ENCODE results near the gene GRID2.
A peak's percentile ranks its signal among the peaks of the same experiment; 100 is the strongest.

Gene GRID2

GRCh38 chr4:92830771-92831170, 527.0 kb downstream of the GRID2 start:
- Histone ChIP-seq H3K9ac (ENCODE audit: low read length) (no peak overlapping the region), H3K27me3 (replicated peaks; ENCODE audit: control insufficient read depth, insufficient read depth, low read length) (no peaks in the 10 kb centered on the region), H3K9me3 (ENCODE audit: control insufficient read depth, low read length) (no peaks in the 10 kb centered on the region), H3K36me3 (ENCODE audit: control insufficient read depth, insufficient read depth, low read length, severe bottlenecking) (no peaks in the 10 kb centered on the region), H3K4me3 (ENCODE audit: low read length) (no peak overlapping the region), H3K4me1 (ENCODE audit: control insufficient read depth, insufficient read depth, low read length) (no peaks in the 10 kb centered on the region)
- no peak for DNase-seq (ENCODE audit: low read depth)

DNA sequence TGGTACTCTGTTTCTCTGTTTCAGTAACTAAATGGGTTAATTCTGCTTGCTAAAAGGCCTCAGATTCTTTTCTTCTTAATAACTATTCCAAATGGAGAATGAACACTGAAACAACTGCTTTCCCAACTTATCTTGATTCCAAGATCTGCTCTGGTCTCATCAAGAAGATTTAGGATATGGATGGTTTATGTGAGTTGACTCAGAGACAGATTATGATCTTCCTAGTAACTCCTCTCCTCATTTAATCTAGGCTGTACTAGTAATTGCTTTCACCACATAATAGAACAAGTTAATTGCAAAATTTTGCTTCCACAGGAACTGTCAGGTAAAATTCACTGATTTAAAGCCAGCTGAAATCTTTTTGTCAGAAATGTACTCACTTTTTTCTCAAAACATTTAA, 537.1 kb downstream of the GRID2 start:
- Histone ChIP-seq H3K4me1 (ENCODE audit: control insufficient read depth, insufficient read depth, low read length) (no peaks in the 10 kb centered on the region), H3K36me3 (ENCODE audit: control insufficient read depth, insufficient read depth, low read length, severe bottlenecking) (no peaks in the 10 kb centered on the region), H3K9me3 (ENCODE audit: control insufficient read depth, low read length) (no peaks in the 10 kb centered on the region), H3K4me3 (ENCODE audit: low read length) (no peak overlapping the region), H3K27me3 (replicated peaks; ENCODE audit: control insufficient read depth, insufficient read depth, low read length) (no peaks in the 10 kb centered on the region), H3K9ac (ENCODE audit: low read length) (no peak overlapping the region)
- DNase-seq (ENCODE audit: low read depth) = no peak

DNA sequence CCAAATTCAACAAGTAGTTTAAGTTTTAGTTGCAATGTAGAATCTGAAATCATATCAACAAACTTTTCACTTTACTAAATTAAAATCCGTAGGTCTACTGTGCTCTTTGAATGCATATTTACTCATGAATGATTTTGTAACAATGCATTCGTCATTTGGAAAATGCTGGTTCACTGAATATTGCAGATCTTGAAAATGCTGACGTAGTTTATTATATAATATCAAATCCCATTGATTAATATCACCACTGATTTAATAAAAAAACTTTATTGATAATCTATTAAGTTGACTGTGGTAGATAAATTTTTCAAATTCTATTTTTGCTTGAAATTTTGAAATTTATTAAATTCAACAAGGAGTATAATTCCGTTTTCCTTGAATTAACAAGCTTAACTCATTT, 540.0 kb downstream of the GRID2 start:
- Histone ChIP-seq H3K9ac (ENCODE audit: low read length) (no peak overlapping the region), H3K27me3 (replicated peaks; ENCODE audit: control insufficient read depth, insufficient read depth, low read length) (no peaks in the 10 kb centered on the region), H3K9me3 (ENCODE audit: control insufficient read depth, low read length) (no peaks in the 10 kb centered on the region), H3K4me1 (ENCODE audit: control insufficient read depth, insufficient read depth, low read length) (no peaks in the 10 kb centered on the region), H3K4me3 (ENCODE audit: low read length) (no peak overlapping the region), H3K36me3 (ENCODE audit: control insufficient read depth, insufficient read depth, low read length, severe bottlenecking) (no peaks in the 10 kb centered on the region)
- DNase-seq (ENCODE audit: low read depth) = no peak

DNA sequence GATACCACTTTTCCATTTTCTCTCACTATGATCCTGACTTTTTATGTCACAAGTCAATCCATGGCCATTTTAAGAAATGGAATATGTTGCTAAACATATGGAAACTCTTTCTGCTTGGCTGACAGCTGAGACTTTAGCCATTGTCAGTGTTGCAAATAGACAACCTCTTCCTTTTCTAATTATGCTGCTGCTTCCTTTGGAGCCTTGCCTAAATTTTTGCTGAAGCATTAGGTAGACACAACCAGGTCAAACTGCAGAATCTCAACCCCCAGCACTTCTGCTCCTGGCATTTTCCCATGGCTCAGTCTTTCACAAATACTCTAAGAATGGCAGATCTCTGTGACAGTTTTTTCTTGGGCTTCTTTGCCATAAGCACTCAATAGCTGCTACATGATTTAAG, 543.3 kb downstream of the GRID2 start:
- Histone ChIP-seq H3K9me3 (ENCODE audit: control insufficient read depth, low read length) (no peaks in the 10 kb centered on the region), H3K4me1 (ENCODE audit: control insufficient read depth, insufficient read depth, low read length) (no peaks in the 10 kb centered on the region), H3K36me3 (ENCODE audit: control insufficient read depth, insufficient read depth, low read length, severe bottlenecking) (no peaks in the 10 kb centered on the region), H3K27me3 (replicated peaks; ENCODE audit: control insufficient read depth, insufficient read depth, low read length) (no peaks in the 10 kb centered on the region), H3K9ac (ENCODE audit: low read length) (no peak overlapping the region), H3K4me3 (ENCODE audit: low read length) (no peak overlapping the region)
- DNase-seq (ENCODE audit: low read depth) = no peak

DNA sequence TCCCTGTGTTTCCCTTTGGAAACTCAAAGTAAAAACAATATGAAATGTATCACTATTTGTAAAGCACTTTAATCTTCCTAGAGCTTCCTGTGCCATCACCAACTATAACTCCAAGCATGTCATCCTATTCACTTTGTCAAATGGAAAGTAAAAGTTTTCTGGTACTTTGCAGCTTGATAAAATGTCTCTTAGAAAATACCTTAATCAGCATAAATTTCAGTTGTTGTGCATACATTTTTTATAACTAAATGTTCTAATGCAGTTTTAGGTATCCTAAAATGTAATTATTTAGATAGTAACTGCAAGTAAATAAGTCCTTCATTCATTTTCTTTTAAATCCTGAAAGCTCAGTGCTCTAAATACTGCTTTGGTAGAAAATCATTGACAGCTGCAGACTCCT, 558.7 kb downstream of the GRID2 start:
- DNase-seq (ENCODE audit: low read depth) = no peak
- no peaks in the 10 kb centered on the region for H3K4me1 ChIP-seq (ENCODE audit: control insufficient read depth, insufficient read depth, low read length)
- no peak overlapping the region for H3K9ac ChIP-seq (ENCODE audit: low read length)
- no peaks in the 10 kb centered on the region for H3K36me3 ChIP-seq (ENCODE audit: control insufficient read depth, insufficient read depth, low read length, severe bottlenecking)
- H3K9me3 ChIP-seq (ENCODE audit: control insufficient read depth, low read length) = no peaks in the 10 kb centered on the region
- no peak overlapping the region for H3K4me3 ChIP-seq (ENCODE audit: low read length)
- no peaks in the 10 kb centered on the region for H3K27me3 ChIP-seq (replicated peaks; ENCODE audit: control insufficient read depth, insufficient read depth, low read length)

GRCh38 chr4:92864096-92864495, 560.3 kb downstream of the GRID2 start:
- Histone ChIP-seq H3K36me3 (ENCODE audit: control insufficient read depth, insufficient read depth, low read length, severe bottlenecking) (no peaks in the 10 kb centered on the region), H3K4me3 (ENCODE audit: low read length) (no peak overlapping the region), H3K4me1 (ENCODE audit: control insufficient read depth, insufficient read depth, low read length) (no peaks in the 10 kb centered on the region), H3K9ac (ENCODE audit: low read length) (no peak overlapping the region), H3K27me3 (replicated peaks; ENCODE audit: control insufficient read depth, insufficient read depth, low read length) (no peaks in the 10 kb centered on the region), H3K9me3 (ENCODE audit: control insufficient read depth, low read length) (no peaks in the 10 kb centered on the region)
- DNase-seq (ENCODE audit: low read depth) = no peak

- Histone ChIP-seq H3K9me3 (ENCODE audit: control insufficient read depth, low read length) (no peaks in the 10 kb centered on the region), H3K4me3 (ENCODE audit: low read length) (no peak overlapping the region), H3K27me3 (replicated peaks; ENCODE audit: control insufficient read depth, insufficient read depth, low read length) (no peaks in the 10 kb centered on the region), H3K9ac (ENCODE audit: low read length) (no peak overlapping the region), H3K4me1 (ENCODE audit: control insufficient read depth, insufficient read depth, low read length) (no peaks in the 10 kb centered on the region), H3K36me3 (ENCODE audit: control insufficient read depth, insufficient read depth, low read length, severe bottlenecking) (no peaks in the 10 kb centered on the region)
- no peak for DNase-seq (ENCODE audit: low read depth)
These were observed 568.8 kb downstream of the GRID2 start for GRCh38 chr4:92872604-92873003.

DNA sequence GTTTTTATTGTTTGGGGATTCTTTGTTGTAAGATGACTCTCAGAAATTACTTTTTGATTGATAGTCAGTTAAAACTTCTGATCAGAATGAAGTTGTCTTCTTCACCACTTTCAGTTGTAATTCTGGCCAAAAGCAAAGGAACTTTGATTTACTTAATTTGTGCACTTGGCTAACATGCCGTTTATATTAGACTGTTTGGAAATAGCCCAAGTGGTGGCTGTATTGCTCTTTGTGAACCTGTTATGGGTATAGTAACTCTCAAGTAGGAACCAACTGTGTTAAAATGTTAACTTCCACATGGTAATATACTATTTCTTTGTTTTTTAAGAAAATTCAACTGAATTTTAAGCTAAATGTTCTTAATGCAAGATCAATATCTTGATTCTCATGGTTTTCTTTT, 581.9 kb downstream of the GRID2 start:
- Histone ChIP-seq H3K4me3 (ENCODE audit: low read length) (peak overlapping the region; percentile 18), H3K9ac (ENCODE audit: low read length) (no peak overlapping the region), H3K36me3 (ENCODE audit: control insufficient read depth, insufficient read depth, low read length, severe bottlenecking) (no peaks in the 10 kb centered on the region), H3K27me3 (replicated peaks; ENCODE audit: control insufficient read depth, insufficient read depth, low read length) (no peaks in the 10 kb centered on the region), H3K9me3 (ENCODE audit: control insufficient read depth, low read length) (no peaks in the 10 kb centered on the region), H3K4me1 (ENCODE audit: control insufficient read depth, insufficient read depth, low read length) (no peaks in the 10 kb centered on the region)
- no peak for DNase-seq (ENCODE audit: low read depth)

GRCh38 chr4:92952426-92952825, 648.7 kb downstream of the GRID2 start:
- no peaks in the 10 kb centered on the region for H3K27me3 ChIP-seq (replicated peaks; ENCODE audit: control insufficient read depth, insufficient read depth, low read length)
- H3K9ac ChIP-seq (ENCODE audit: low read length) = no peak overlapping the region

GRCh38 chr4:92952897-92953296, 649.1 kb downstream of the GRID2 start:
- Histone ChIP-seq H3K9me3 (ENCODE audit: control insufficient read depth, low read length) (no peaks in the 10 kb centered on the region), H3K4me3 (ENCODE audit: low read length) (no peak overlapping the region)
- no peak for DNase-seq (ENCODE audit: low read depth)

More at GRCh38 chr4:92952426-92952825, 648.7 kb downstream of the GRID2 start:
- Histone ChIP-seq H3K4me1 (ENCODE audit: control insufficient read depth, insufficient read depth, low read length) (no peaks in the 10 kb centered on the region), H3K4me3 (ENCODE audit: low read length) (no peak overlapping the region), H3K9me3 (ENCODE audit: control insufficient read depth, low read length) (no peaks in the 10 kb centered on the region), H3K36me3 (ENCODE audit: control insufficient read depth, insufficient read depth, low read length, severe bottlenecking) (no peaks in the 10 kb centered on the region)
- no peak for DNase-seq (ENCODE audit: low read depth)

DNA sequence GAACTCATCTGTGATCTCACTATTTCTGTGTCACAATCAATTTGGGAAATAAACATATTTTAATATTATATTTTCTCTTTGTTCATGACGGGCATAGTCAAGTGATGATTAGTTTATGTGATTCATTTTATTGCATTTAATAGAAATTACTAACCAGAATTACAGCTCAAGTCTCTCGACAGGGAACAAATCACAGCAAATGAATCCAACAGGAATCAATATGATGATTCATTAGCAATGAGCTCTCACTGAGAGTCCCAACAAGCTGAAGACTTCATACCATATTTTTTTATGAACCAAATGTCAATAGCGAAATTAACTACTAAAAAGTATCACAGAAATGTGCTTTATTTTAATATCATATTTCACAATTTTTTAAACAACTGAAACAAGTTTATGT, 649.7 kb downstream of the GRID2 start:
- DNase-seq (ENCODE audit: low read depth) = no peak
- no peak overlapping the region for H3K9ac ChIP-seq (ENCODE audit: low read length)
- no peaks in the 10 kb centered on the region for H3K9me3 ChIP-seq (ENCODE audit: control insufficient read depth, low read length)
- no peaks in the 10 kb centered on the region for H3K27me3 ChIP-seq (replicated peaks; ENCODE audit: control insufficient read depth, insufficient read depth, low read length)
- H3K4me1 ChIP-seq (ENCODE audit: control insufficient read depth, insufficient read depth, low read length) = no peaks in the 10 kb centered on the region
- H3K4me3 ChIP-seq (ENCODE audit: low read length) = no peak overlapping the region
- no peaks in the 10 kb centered on the region for H3K36me3 ChIP-seq (ENCODE audit: control insufficient read depth, insufficient read depth, low read length, severe bottlenecking)

More at GRCh38 chr4:92952897-92953296, 649.1 kb downstream of the GRID2 start:
- no peaks in the 10 kb centered on the region for H3K36me3 ChIP-seq (ENCODE audit: control insufficient read depth, insufficient read depth, low read length, severe bottlenecking)
- H3K4me1 ChIP-seq (ENCODE audit: control insufficient read depth, insufficient read depth, low read length) = no peaks in the 10 kb centered on the region
- H3K9ac ChIP-seq (ENCODE audit: low read length) = no peak overlapping the region
- H3K27me3 ChIP-seq (replicated peaks; ENCODE audit: control insufficient read depth, insufficient read depth, low read length) = no peaks in the 10 kb centered on the region

DNA sequence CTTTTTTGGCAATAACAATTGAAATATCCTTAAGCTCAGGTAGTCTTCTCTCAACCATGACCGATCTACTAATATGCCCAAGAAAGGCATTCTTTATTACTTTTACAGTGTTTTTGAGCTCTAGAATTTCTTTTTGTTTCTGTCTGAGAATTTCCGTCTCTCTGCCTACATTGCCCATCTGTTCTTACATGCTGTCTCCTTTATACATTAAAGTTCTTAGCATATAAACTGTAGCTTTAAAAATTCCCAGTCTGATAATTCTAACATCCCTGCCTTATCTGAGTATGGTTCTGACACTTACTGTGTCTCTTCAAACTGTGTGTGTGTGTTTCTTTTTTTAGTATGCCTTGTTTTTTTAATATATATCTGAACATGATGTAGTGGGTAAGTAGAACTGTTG, 658.1 kb downstream of the GRID2 start:
- Histone ChIP-seq H3K36me3 (ENCODE audit: control insufficient read depth, insufficient read depth, low read length, severe bottlenecking) (no peaks in the 10 kb centered on the region), H3K4me1 (ENCODE audit: control insufficient read depth, insufficient read depth, low read length) (no peaks in the 10 kb centered on the region), H3K4me3 (ENCODE audit: low read length) (no peak overlapping the region), H3K9me3 (ENCODE audit: control insufficient read depth, low read length) (no peaks in the 10 kb centered on the region), H3K27me3 (replicated peaks; ENCODE audit: control insufficient read depth, insufficient read depth, low read length) (no peaks in the 10 kb centered on the region), H3K9ac (ENCODE audit: low read length) (no peak overlapping the region)
- DNase-seq (ENCODE audit: low read depth) = no peak

All from adipocyte (in vitro differentiated cells).